ENCODE data around the gene CGA.

GRCh38 chr6:87126501-87126900 is 31.6 kb upstream of the CGA start:
- TF ChIP-seq CTCF (IDR thresholded peaks at IDR 0.05) (no peak), TCF12 (IDR thresholded peaks at IDR 0.05) (no peak), JUND (IDR thresholded peaks at IDR 0.05) (no peak), CHD2 (IDR thresholded peaks at IDR 0.05; ENCODE audit: low read length, partially characterized antibody) (no peak), EP300 (IDR thresholded peaks at IDR 0.05; ENCODE audit: borderline replicate concordance in 1 of 2, low read depth in 1 of 2, low read length in 1 of 2) (no peak), RFX5 (IDR thresholded peaks at IDR 0.05; ENCODE audit: low read length) (no peak), YY1 (IDR thresholded peaks at IDR 0.05; ENCODE audit: low read depth) (no peak), SIN3A (IDR thresholded peaks at IDR 0.05; ENCODE audit: borderline replicate concordance, low read depth, low read length) (no peak), RCOR1 (IDR thresholded peaks at IDR 0.05; ENCODE audit: low read length) (no peak), REST (IDR thresholded peaks at IDR 0.05; ENCODE audit: low read depth, low read length) (no peak), NFIC (IDR thresholded peaks at IDR 0.05; ENCODE audit: borderline replicate concordance) (no peak), SMC3 (IDR thresholded peaks at IDR 0.05; ENCODE audit: low read depth, low read length) (no peak)

All from SK-N-SH (cell line).